Measurements from ENCODE around the gene CTNNA3.

CTNNA3 gene

DNA sequence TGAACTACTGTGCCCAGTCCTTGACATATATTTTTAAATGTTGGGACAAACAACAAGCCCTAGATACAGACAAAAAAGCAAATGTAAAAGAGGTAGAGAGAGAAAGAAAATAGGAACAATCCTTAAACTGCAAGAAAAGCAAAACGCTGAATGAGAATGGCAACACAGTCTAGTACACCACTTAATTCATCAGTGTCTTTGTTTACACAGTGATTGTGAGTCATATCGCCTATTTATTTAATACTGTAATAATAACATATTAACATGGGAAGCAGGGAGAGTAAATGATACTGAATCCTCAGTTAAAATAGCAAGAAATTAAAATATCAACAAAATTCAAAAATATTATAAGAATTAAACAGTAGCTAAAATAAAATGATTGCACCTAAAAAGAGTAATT lies 780.0 kb downstream of the CTNNA3 start:
- no peak for TF ChIP-seq CTCF (IDR thresholded peaks at IDR 0.05; ENCODE audit: extremely low read depth, insufficient read depth, missing control alignments)
- in situ Hi-C loops (cut with MboI; ENCODE audit: low pct_unique_long_range_greater_than_20kb, low sequenced_read_pairs, unreplicated experiment), result no loop called here
- DNase-seq (ENCODE audit: low spot score), result no peak

- no peak for DNase-seq (ENCODE audit: low spot score)
- in situ Hi-C loops (cut with MboI; ENCODE audit: low pct_unique_long_range_greater_than_20kb, low sequenced_read_pairs, unreplicated experiment), result no loop called here
- no peak for TF ChIP-seq CTCF (IDR thresholded peaks at IDR 0.05; ENCODE audit: extremely low read depth, insufficient read depth, missing control alignments)
These were observed 785.3 kb downstream of the CTNNA3 start for GRCh38 chr10:66910671-66911070.

DNA sequence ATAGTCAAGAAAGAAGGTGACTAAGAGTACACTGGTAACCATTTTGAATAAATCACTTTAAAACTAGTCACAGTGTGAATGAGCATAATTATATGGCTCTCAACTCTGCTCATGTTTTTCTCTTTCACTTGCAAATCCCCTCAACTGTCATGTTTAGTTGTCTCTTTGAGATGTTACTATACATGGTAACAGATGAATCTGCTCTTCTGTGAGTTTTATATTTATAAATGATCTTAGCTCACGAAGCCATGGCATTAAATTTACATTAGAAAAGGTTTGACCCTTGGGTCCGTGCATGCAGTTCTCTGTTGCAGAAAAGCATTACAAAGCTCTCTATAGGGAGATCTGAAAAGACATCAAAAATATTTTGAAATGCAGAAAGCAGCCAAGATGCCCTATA lies 803.1 kb downstream of the CTNNA3 start:
- no peak for DNase-seq (ENCODE audit: low spot score)
- no peak for TF ChIP-seq CTCF (IDR thresholded peaks at IDR 0.05; ENCODE audit: extremely low read depth, insufficient read depth, missing control alignments)
- in situ Hi-C loops (cut with MboI; ENCODE audit: low pct_unique_long_range_greater_than_20kb, low sequenced_read_pairs, unreplicated experiment), result no loop called here

DNA sequence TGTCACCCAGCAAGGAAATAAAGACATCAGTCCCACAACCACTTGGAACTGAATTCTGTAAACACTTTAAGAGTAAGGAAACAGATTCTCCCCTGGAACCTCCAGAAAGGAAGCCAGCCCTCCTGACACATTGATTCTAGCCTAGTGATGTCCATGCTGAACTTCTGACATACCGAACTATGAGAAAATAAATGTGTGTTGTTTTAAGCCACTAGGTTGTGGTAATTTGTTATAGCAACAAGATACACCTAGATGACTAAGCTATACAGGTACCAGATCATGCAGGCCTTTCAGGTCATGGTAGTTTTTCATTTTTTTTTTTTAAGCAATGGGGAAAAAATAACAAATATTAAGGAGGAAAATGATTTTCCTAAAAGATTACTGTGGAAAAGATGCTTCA lies 807.8 kb downstream of the CTNNA3 start:
- no peak for TF ChIP-seq CTCF (IDR thresholded peaks at IDR 0.05; ENCODE audit: extremely low read depth, insufficient read depth, missing control alignments)
- DNase-seq (ENCODE audit: low spot score), result no peak
- in situ Hi-C loops (cut with MboI; ENCODE audit: low pct_unique_long_range_greater_than_20kb, low sequenced_read_pairs, unreplicated experiment), result no loop called here

DNA sequence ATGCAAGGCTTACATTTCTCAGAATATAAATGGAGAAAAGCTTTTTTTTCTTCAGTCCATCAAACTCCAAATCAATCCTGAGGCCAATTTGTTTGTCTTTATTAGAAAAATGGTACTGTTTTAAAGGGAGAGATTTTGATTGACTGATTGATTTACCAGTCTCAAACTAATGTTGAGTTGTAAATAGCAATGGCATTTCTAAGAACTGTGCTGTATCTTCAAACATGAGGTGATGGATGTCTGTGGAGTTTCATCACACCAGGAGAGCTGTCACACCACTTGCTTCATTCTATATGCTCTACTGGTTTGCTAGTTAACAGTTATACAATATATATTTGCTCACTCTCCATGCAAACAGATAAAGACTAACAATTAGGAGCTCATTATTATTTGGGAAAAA lies 809.1 kb downstream of the CTNNA3 start:
- DNase-seq (ENCODE audit: low spot score), result no peak
- in situ Hi-C loops (cut with MboI; ENCODE audit: low pct_unique_long_range_greater_than_20kb, low sequenced_read_pairs, unreplicated experiment), result no loop called here
- TF ChIP-seq CTCF (IDR thresholded peaks at IDR 0.05; ENCODE audit: extremely low read depth, insufficient read depth, missing control alignments), result no peak

DNA sequence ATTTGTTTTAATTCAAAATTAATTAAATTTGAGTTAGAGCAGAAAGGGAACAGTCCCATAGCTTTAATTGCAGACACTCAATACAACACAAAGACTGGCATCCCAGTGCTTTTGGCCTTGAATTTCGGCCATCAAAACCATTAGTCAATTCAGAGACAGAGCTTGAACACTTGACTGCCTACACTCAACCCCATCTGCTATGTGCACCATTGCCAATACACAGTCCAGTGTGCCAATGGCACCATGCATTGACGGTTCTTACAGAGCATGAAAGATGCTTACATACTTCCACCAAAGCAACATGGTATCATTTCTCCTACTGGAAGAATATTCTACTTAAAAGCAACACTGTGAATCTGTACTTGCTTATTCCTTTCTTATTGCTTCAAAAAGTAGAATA lies 813.7 kb downstream of the CTNNA3 start:
- in situ Hi-C loops (cut with MboI; ENCODE audit: low pct_unique_long_range_greater_than_20kb, low sequenced_read_pairs, unreplicated experiment), result no loop called here
- DNase-seq (ENCODE audit: low spot score), result no peak
- no peak for TF ChIP-seq CTCF (IDR thresholded peaks at IDR 0.05; ENCODE audit: extremely low read depth, insufficient read depth, missing control alignments)

- in situ Hi-C loops (cut with MboI; ENCODE audit: low pct_unique_long_range_greater_than_20kb, low sequenced_read_pairs, unreplicated experiment), result no loop called here
- DNase-seq (ENCODE audit: low spot score), result no peak
- no peak for TF ChIP-seq CTCF (IDR thresholded peaks at IDR 0.05; ENCODE audit: extremely low read depth, insufficient read depth, missing control alignments)
These were observed 814.2 kb downstream of the CTNNA3 start for GRCh38 chr10:66881814-66882213.
